Transverse colon (tissue), 4 donors: ENCODE data around the gene NECTIN1. TPM values are rescaled to one million over a fixed set of nuclear protein-coding genes. Genes with fewer than 3 reads are reported as not detected.

Experiments
- DNase-seq: peaks from one replicate; pipeline ENCODE4 v3.0.0-alpha.2; 2019
- H3K27ac ChIP-seq, 4 donors: fragments of 200-600 bp; sonication (generic); 2 replicates each; pipeline ENCODE4 v1.5.1; 2016 to 2018; ENCODE audit warnings: inconsistent platforms in 4 of 4
- H3K27me3 ChIP-seq: fragments of 200-600 bp; sonication (generic); 2 replicates; pipeline ENCODE4 v1.5.1; 2017; ENCODE audit warnings: inconsistent platforms
- H3K36me3 ChIP-seq, 4 donors: fragments of 200-600 bp; sonication (generic); 2 replicates each; pipeline ENCODE4 v1.5.1; 2017 to 2019; ENCODE audit warnings: inconsistent platforms in 4 of 4
- H3K4me1 ChIP-seq, 4 donors: fragments of 200-600 bp; sonication (generic); 2 replicates each; pipeline ENCODE4 v1.5.1; 2017 to 2020; ENCODE audit warnings: inconsistent platforms in 4 of 4
- H3K4me3 ChIP-seq, 4 donors: fragments of 200-600 bp; sonication (generic); 1 replicate in 1 of 4; 2 replicates in 3 of 4; pipeline versions ENCODE4 v1.5.1 to v1.6.1; 2017 to 2019; ENCODE audit warnings: inconsistent platforms in 4 of 4
- H3K9me3 ChIP-seq, 2 donors: fragments of 200-600 bp; sonication (generic); 2 replicates each; pipeline ENCODE4 v1.5.1; 2017 to 2019; ENCODE audit warnings: inconsistent platforms in 2 of 2
- CTCF ChIP-seq, 5 experiments: fragments of 200-600 bp in 3 of 5; fragments of 450-650 bp in 2 of 5; sonication (generic) in 3 of 5; IDR thresholded peaks; 1 replicate in 2 of 5; 2 replicates in 3 of 5; pipeline ENCODE4 v1.5.1; 2016 to 2017; ENCODE audit warnings: antibody characterized with exemption in 5 of 5, inconsistent platforms in 3 of 5, mild to moderate bottlenecking in 2 of 5, moderate library complexity in 1 of 5
- EP300 ChIP-seq: sonication (generic); formaldehyde crosslinking; IDR thresholded peaks from one replicate; pipeline ENCODE4 v1.6.1; 2017; ENCODE audit warnings: antibody characterized with exemption, low read depth
- POLR2A ChIP-seq: fragments of 450-650 bp; IDR thresholded peaks from one replicate; pipeline ENCODE4 v1.6.1; 2016; ENCODE audit warnings: antibody characterized with exemption, mild to moderate bottlenecking, moderate library complexity
- POLR2AphosphoS5 ChIP-seq, 3 donors: sonication (generic); formaldehyde crosslinking; IDR thresholded peaks; one replicate each; pipeline ENCODE4 v1.6.1; 2016; ENCODE audit warnings: antibody characterized with exemption in 3 of 3
- WGBS, 2 donors: methylation state at CpG; one replicate each; pipeline ENCODE4 v1.1.5; 2018; ENCODE audit warnings: low coverage in 1 of 2; 5-methylcytosine and 5-hydroxymethylcytosine counted together
- in situ Hi-C, 4 donors: fragments of 200-750 bp; cut with MboI; loops; one replicate each; pipeline versions ENCODE4 v1.15.0 to v1.15.1; 2017; ENCODE audit warnings: low sequenced_read_pairs in 3 of 4, low pct_ligation_motif_present in 1 of 4, low pct_unique_long_range_greater_than_20kb in 1 of 4
- intact Hi-C: fragments of 100-400 bp; cut with DNase I; formaldehyde crosslinking; loops from one replicate; pipeline ENCODE4 v1.15.1; 2023; ENCODE audit warnings: low total_unique reads
- total RNA-seq, 4 donors: library from RNA; depleted of rRNA; stranded (reverse); fragments of >200 nt; gene quantifications; one replicate each; pipeline ENCODE4 v1.1.0, GENCODE V29; 2016

The NECTIN1 gene
- total RNA-seq, 4 donors from 2014 or later = 11.0 to 71.2 (median 12.6) TPM

- intact Hi-C loops (no loop called here), in situ Hi-C loops (no loop called here)
- no peak for TF ChIP-seq POLR2A
- Histone ChIP-seq H3K4me1 (no peaks in the 10 kb centered on the region), H3K27ac (no peak overlapping the region), H3K9me3 (no peaks in the 10 kb centered on the region), H3K4me3 (no peak overlapping the region), H3K36me3 (no peaks in the 10 kb centered on the region), H3K27me3 (no peaks in the 10 kb centered on the region)
- no peak for DNase-seq
- WGBS, 2 donors = 61 to 89% methylated on average over 2 to 6 of the region's 6 CpGs
These were observed 114.6 kb downstream of the NECTIN1 start for GRCh38 chr11:119614222-119615002.

GRCh38 chr11:119612814-119613213, 116.2 kb downstream of the NECTIN1 start:
- Histone ChIP-seq H3K4me3 (no peak overlapping the region), H3K4me1 (no peaks in the 10 kb centered on the region), H3K27me3 (peaks cover 12% of the 10 kb centered on the region), H3K27ac (no peak overlapping the region), H3K36me3 (no peaks in the 10 kb centered on the region), H3K9me3 (no peaks in the 10 kb centered on the region)
- no peak for TF ChIP-seq CTCF (IDR thresholded peaks at IDR 0.05)
- TF ChIP-seq EP300 = no peak
- no peak for TF ChIP-seq POLR2A
- TF ChIP-seq POLR2AphosphoS5 (IDR thresholded peaks at IDR 0.05) = no peak
- in situ Hi-C loops = no loop called here
- whole genome bisulfite sequencing, 2 donors = 79 to 85% methylated on average over 4 to 6 of the region's 6 CpGs
- intact Hi-C loops = no loop called here
- no peak for DNase-seq

GRCh38 chr11:119610836-119611426, 118.1 kb downstream of the NECTIN1 start:
- Histone ChIP-seq H3K4me1 (no peaks in the 10 kb centered on the region), H3K9me3 (no peaks in the 10 kb centered on the region), H3K36me3 (no peaks in the 10 kb centered on the region), H3K4me3 (no peak overlapping the region), H3K27ac (no peak overlapping the region), H3K27me3 (peaks cover 27% of the 10 kb centered on the region)
- intact Hi-C loops = no loop called here
- no peak for DNase-seq
- TF ChIP-seq EP300 = no peak
- no peak for TF ChIP-seq CTCF (IDR thresholded peaks at IDR 0.05)
- TF ChIP-seq POLR2AphosphoS5 (IDR thresholded peaks at IDR 0.05) = no peak
- TF ChIP-seq POLR2A = no peak
- in situ Hi-C loops = no loop called here
- WGBS, 2 donors = 94 to 95% methylated on average over 4 to 5 of the region's 5 CpGs

GRCh38 chr11:119608781-119609180, 120.2 kb downstream of the NECTIN1 start:
- no peak for TF ChIP-seq CTCF (IDR thresholded peaks at IDR 0.05)
- TF ChIP-seq EP300 = no peak
- TF ChIP-seq POLR2A = no peak
- no peak for TF ChIP-seq POLR2AphosphoS5 (IDR thresholded peaks at IDR 0.05)
- in situ Hi-C loops (no loop called here), intact Hi-C loops (no loop called here)
- Histone ChIP-seq H3K4me3 (no peak overlapping the region), H3K36me3 (no peaks in the 10 kb centered on the region), H3K27me3 (peaks cover 39% of the 10 kb centered on the region), H3K9me3 (no peaks in the 10 kb centered on the region), H3K4me1 (no peaks in the 10 kb centered on the region), H3K27ac (no peak overlapping the region)
- 0 to 50% methylated on average over 1 to 4 of the region's 4 CpGs for WGBS, 2 donors
- no peak for DNase-seq
